Epithelial cell of esophagus (primary cell): ENCODE results near the gene RBBP4.
"Not testable (repeated sequence)": the region's sequence is repeated elsewhere in the genome, so short reads cannot be mapped to it uniquely, and the experiment has no call there.

Source experiments
- DNase-seq: peaks from one replicate; pipeline ENCODE4 v3.0.0; 2010; ENCODE audit warnings: low read depth
- H3K4me3 ChIP-seq: 2 replicates; pipeline ENCODE4 v1.5.1; 2011; ENCODE audit warnings: mild to moderate bottlenecking, low read length, control low read depth
- CTCF ChIP-seq: IDR thresholded peaks from 2 replicates; pipeline ENCODE4 v1.5.1; 2011; ENCODE audit warnings: low read depth, mild to moderate bottlenecking, low read length, control low read depth, inconsistent platforms; ENCODE audit not compliant: insufficient read depth; ENCODE audit errors: missing control alignments

RBBP4 gene

DNA sequence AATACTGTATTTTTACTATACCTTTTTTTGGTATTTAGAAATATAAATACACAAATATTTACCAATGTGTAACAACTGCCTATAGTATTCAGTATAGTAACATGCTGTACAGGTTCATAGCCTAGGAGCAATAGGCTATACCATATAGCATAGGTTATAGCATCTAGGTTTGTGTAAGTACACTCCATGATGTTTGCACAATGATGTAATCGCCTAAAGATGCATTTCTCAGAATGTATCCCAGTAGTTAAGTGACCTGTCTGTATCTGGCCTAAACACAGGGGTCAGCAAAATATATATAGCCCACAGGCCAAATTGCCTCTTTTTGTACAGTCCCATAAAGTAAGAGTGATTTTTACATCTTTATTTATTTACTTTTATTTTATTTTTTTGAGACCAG, 24.8 kb upstream of the RBBP4 start:
- H3K4me3 ChIP-seq, result no peak overlapping the region
- no peak for DNase-seq
- no peak for TF ChIP-seq CTCF

GRCh38 chr1:32627596-32628162, 23.3 kb upstream of the RBBP4 start:
- TF ChIP-seq CTCF, result no peak
- no peak overlapping the region for H3K4me3 ChIP-seq
- no peak for DNase-seq

GRCh38 chr1:32630173-32630572, 20.8 kb upstream of the RBBP4 start:
- not testable (repeated sequence) for H3K4me3 ChIP-seq, DNase-seq

DNA sequence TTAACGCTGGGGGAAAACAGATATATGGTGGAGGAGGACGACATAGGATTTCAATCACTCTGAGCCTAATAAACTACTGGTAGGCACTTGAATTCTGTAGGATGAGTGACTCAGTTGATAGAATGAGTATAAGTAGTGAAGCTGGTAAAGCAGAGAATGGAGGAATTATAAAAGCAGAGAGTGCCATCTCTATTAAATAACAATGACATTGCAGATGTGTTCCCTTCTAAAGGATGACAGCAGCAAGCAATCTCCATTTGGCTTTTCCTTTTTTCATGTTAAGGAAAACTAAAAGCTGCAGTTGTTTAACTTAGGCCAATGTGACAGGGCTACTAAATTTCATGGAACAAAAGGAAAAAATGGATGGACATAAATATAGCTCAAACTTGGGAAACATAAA, 18.2 kb upstream of the RBBP4 start:
- no peak for DNase-seq
- TF ChIP-seq CTCF, result no peak
- H3K4me3 ChIP-seq, result no peak overlapping the region

- H3K4me3 ChIP-seq, result no peak overlapping the region
- no peak for DNase-seq
- no peak for TF ChIP-seq CTCF
Observed at GRCh38 chr1:32635508-32636277, 15.3 kb upstream of the RBBP4 start.

DNA sequence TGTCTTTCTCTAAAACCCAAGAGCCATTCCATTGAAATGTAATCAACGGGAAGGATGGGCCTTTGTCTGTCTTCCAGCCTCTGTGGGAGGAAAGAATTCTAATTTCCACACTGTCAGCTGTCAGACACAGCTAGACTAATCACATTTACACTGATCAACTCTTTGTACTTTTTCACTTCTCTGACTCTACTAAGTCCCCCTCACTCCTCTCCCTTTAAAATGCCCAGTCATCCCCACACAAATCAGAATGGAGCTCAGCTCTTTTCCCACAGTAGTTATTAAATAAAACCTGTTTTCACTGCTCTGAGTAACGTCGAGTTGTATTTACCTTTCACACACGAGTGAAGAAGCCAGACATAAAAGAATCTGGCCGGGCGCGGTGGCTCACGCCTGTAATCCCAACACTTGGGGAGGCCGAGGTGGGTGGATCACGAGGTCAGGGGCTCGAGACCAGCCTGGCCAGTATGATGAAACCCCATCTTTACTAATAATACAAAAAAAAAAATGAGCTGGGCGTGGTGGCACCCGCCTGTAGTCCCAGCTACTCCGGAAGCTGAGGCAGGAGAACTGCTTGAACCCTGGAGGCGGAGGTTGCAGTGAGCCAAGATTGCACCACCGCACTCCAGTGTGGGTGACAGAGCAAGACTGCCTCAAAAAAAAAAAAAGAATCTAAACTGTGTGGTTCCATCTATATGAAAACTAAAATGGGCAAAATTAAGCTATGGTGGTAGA, 13.9 kb upstream of the RBBP4 start:
- TF ChIP-seq CTCF, result no peak
- DNase-seq, result peak; percentile 73
- no peak overlapping the region for H3K4me3 ChIP-seq

GRCh38 chr1:32639489-32640075, 11.4 kb upstream of the RBBP4 start:
- no peak for DNase-seq
- no peak for TF ChIP-seq CTCF

GRCh38 chr1:32642292-32642827, 8.6 kb upstream of the RBBP4 start:
- not testable (repeated sequence) for H3K4me3 ChIP-seq, DNase-seq

More at GRCh38 chr1:32639489-32640075, 11.4 kb upstream of the RBBP4 start:
- H3K4me3 ChIP-seq, result no peak overlapping the region
